ENCODE data around the gene CCDC197. TPM values are rescaled to one million over a fixed set of nuclear protein-coding genes. Genes with fewer than 3 reads are reported as not detected.

Gene CCDC197
- total RNA-seq, 2 donors from 2014 or later, result not detected

GRCh38 chr14:93952829-93953228, 44.3 kb upstream of the CCDC197 start:
- no peak for DNase-seq (ENCODE audit: low spot score)
- Histone ChIP-seq H3K36me3 (no peaks in the 10 kb centered on the region), H3K4me1 (replicated peaks) (no peaks in the 10 kb centered on the region), H3K9me3 (no peaks in the 10 kb centered on the region), H3K4me3 (no peak overlapping the region), H3K27me3 (replicated peaks; ENCODE audit: insufficient read depth) (no peaks in the 10 kb centered on the region), H3K27ac (no peak overlapping the region)
- intact Hi-C loops (cut with DNase I), result no loop called here
- TF ChIP-seq POLR2AphosphoS5 (IDR thresholded peaks at IDR 0.05) (no peak), POLR2A (IDR thresholded peaks at IDR 0.05) (no peak), CTCF (IDR thresholded peaks at IDR 0.05) (no peak)
- 77% methylated on average over 3 of the region's 3 CpGs for WGBS

- DNase-seq (ENCODE audit: low spot score), result no peak
- Histone ChIP-seq H3K27ac (no peak overlapping the region), H3K27me3 (replicated peaks; ENCODE audit: insufficient read depth) (no peaks in the 10 kb centered on the region), H3K4me3 (no peak overlapping the region), H3K9me3 (no peaks in the 10 kb centered on the region), H3K36me3 (no peaks in the 10 kb centered on the region), H3K4me1 (replicated peaks) (no peaks in the 10 kb centered on the region)
- 69% methylated on average over 14 of the region's 14 CpGs for WGBS
- TF ChIP-seq CTCF (IDR thresholded peaks at IDR 0.05), result no peak
- TF ChIP-seq POLR2AphosphoS5 (IDR thresholded peaks at IDR 0.05), result no peak
- TF ChIP-seq POLR2A (IDR thresholded peaks at IDR 0.05), result no peak
- intact Hi-C loops (cut with DNase I), result no loop called here
These were observed 43.8 kb upstream of the CCDC197 start for GRCh38 chr14:93953263-93953662.

GRCh38 chr14:93953739-93954515, 43.2 kb upstream of the CCDC197 start:
- TF ChIP-seq POLR2AphosphoS5 (IDR thresholded peaks at IDR 0.05) (no peak), CTCF (IDR thresholded peaks at IDR 0.05) (no peak), POLR2A (IDR thresholded peaks at IDR 0.05) (no peak)
- Histone ChIP-seq H3K4me1 (replicated peaks) (no peaks in the 10 kb centered on the region), H3K27me3 (replicated peaks; ENCODE audit: insufficient read depth) (no peaks in the 10 kb centered on the region), H3K36me3 (no peaks in the 10 kb centered on the region), H3K27ac (no peak overlapping the region), H3K4me3 (no peak overlapping the region), H3K9me3 (no peaks in the 10 kb centered on the region)
- DNase-seq (ENCODE audit: low spot score), result no peak
- 84% methylated on average over 18 of the region's 18 CpGs for WGBS
- intact Hi-C loops (cut with DNase I), result no loop called here

GRCh38 chr14:93954516-93954830, 42.6 kb upstream of the CCDC197 start:
- WGBS, result 88% methylated on average over 4 of the region's 4 CpGs
- DNase-seq (ENCODE audit: low spot score), result no peak
- Histone ChIP-seq H3K4me1 (replicated peaks) (no peaks in the 10 kb centered on the region), H3K4me3 (no peak overlapping the region), H3K9me3 (no peaks in the 10 kb centered on the region), H3K27me3 (replicated peaks; ENCODE audit: insufficient read depth) (no peaks in the 10 kb centered on the region), H3K36me3 (no peaks in the 10 kb centered on the region), H3K27ac (no peak overlapping the region)
- intact Hi-C loops (cut with DNase I), result no loop called here
- TF ChIP-seq CTCF (IDR thresholded peaks at IDR 0.05) (no peak), POLR2A (IDR thresholded peaks at IDR 0.05) (no peak), POLR2AphosphoS5 (IDR thresholded peaks at IDR 0.05) (no peak)

Measured in prostate gland (tissue), 2 donors.